IPS-18a (cell line): ENCODE results near the gene SMKR1.
"Not testable (repeated sequence)": the region's sequence is repeated elsewhere in the genome, so short reads cannot be mapped to it uniquely, and the experiment has no call there.

Experiments
- H3K27ac ChIP-seq: one replicate; pipeline ENCODE4 v1.5.1; 2013; ENCODE audit warnings: low read length
- H3K27me3 ChIP-seq: one replicate; pipeline ENCODE4 v1.6.1; 2013; ENCODE audit warnings: mild to moderate bottlenecking, low read length; ENCODE audit not compliant: control insufficient read depth, insufficient read depth
- H3K36me3 ChIP-seq: one replicate; pipeline ENCODE4 v1.6.1; 2013; ENCODE audit warnings: low read depth, low read length; ENCODE audit not compliant: control insufficient read depth
- H3K4me1 ChIP-seq: one replicate; pipeline ENCODE4 v1.6.1; 2013; ENCODE audit warnings: low read depth, low read length; ENCODE audit not compliant: control insufficient read depth
- H3K4me3 ChIP-seq: one replicate; pipeline ENCODE4 v1.5.1; 2013; ENCODE audit warnings: low read length
- H3K9ac ChIP-seq: one replicate; pipeline ENCODE4 v1.6.1; 2013; ENCODE audit warnings: mild to moderate bottlenecking, low read length, moderate library complexity
- H3K9me3 ChIP-seq: one replicate; pipeline ENCODE4 v1.6.1; 2013; ENCODE audit warnings: low read depth, low read length; ENCODE audit not compliant: control insufficient read depth

SMKR1 gene

GRCh38 chr7:129530795-129531391, 28.6 kb downstream of the SMKR1 start:
- H3K36me3 ChIP-seq = no peaks in the 10 kb centered on the region
- H3K27ac ChIP-seq = no peak overlapping the region
- H3K4me3 ChIP-seq = no peak overlapping the region
- H3K9ac ChIP-seq = no peak overlapping the region
- no peaks in the 10 kb centered on the region for H3K27me3 ChIP-seq
- no peaks in the 10 kb centered on the region for H3K9me3 ChIP-seq
- peaks cover 4% of the 10 kb centered on the region for H3K4me1 ChIP-seq

GRCh38 chr7:129531721-129532120, 29.4 kb downstream of the SMKR1 start:
- no peaks in the 10 kb centered on the region for H3K27me3 ChIP-seq
- H3K4me1 ChIP-seq = peaks cover 4% of the 10 kb centered on the region
- no peaks in the 10 kb centered on the region for H3K9me3 ChIP-seq
- H3K9ac ChIP-seq = no peak overlapping the region
- H3K36me3 ChIP-seq = no peaks in the 10 kb centered on the region
- H3K4me3 ChIP-seq = no peak overlapping the region
- H3K27ac ChIP-seq = no peak overlapping the region

GRCh38 chr7:129532375-129532774, 30.0 kb downstream of the SMKR1 start:
- no peaks in the 10 kb centered on the region for H3K9me3 ChIP-seq
- H3K27me3 ChIP-seq = no peaks in the 10 kb centered on the region
- H3K27ac ChIP-seq = no peak overlapping the region
- no peak overlapping the region for H3K4me3 ChIP-seq
- H3K4me1 ChIP-seq = peaks cover 4% of the 10 kb centered on the region
- H3K36me3 ChIP-seq = no peaks in the 10 kb centered on the region
- H3K9ac ChIP-seq = no peak overlapping the region

GRCh38 chr7:129534558-129535274, 32.4 kb downstream of the SMKR1 start:
- not testable (repeated sequence) for H3K4me1 ChIP-seq, H3K9ac ChIP-seq, H3K36me3 ChIP-seq, H3K27ac ChIP-seq, H3K27me3 ChIP-seq, H3K4me3 ChIP-seq, H3K9me3 ChIP-seq

GRCh38 chr7:129535896-129536295, 33.6 kb downstream of the SMKR1 start:
- Histone ChIP-seq H3K36me3 (no peaks in the 10 kb centered on the region), H3K27me3 (no peaks in the 10 kb centered on the region), H3K9ac (no peak overlapping the region), H3K27ac (no peak overlapping the region), H3K4me1 (peaks cover 4% of the 10 kb centered on the region), H3K9me3 (no peaks in the 10 kb centered on the region), H3K4me3 (no peak overlapping the region)

- no peaks in the 10 kb centered on the region for H3K9me3 ChIP-seq
- no peaks in the 10 kb centered on the region for H3K36me3 ChIP-seq
- no peaks in the 10 kb centered on the region for H3K27me3 ChIP-seq
- H3K4me3 ChIP-seq = no peak overlapping the region
- H3K27ac ChIP-seq = no peak overlapping the region
- peaks cover 4% of the 10 kb centered on the region for H3K4me1 ChIP-seq
- no peak overlapping the region for H3K9ac ChIP-seq
These were observed 34.0 kb downstream of the SMKR1 start for GRCh38 chr7:129536323-129536722.

GRCh38 chr7:129538790-129539189, 36.5 kb downstream of the SMKR1 start:
- H3K9me3 ChIP-seq = no peaks in the 10 kb centered on the region
- no peaks in the 10 kb centered on the region for H3K36me3 ChIP-seq
- no peaks in the 10 kb centered on the region for H3K27me3 ChIP-seq
- no peak overlapping the region for H3K27ac ChIP-seq
- no peak overlapping the region for H3K4me3 ChIP-seq
- H3K9ac ChIP-seq = no peak overlapping the region
- peaks cover under 1% of the 10 kb centered on the region for H3K4me1 ChIP-seq

- H3K27ac ChIP-seq = no peak overlapping the region
- H3K9me3 ChIP-seq = no peaks in the 10 kb centered on the region
- no peaks in the 10 kb centered on the region for H3K4me1 ChIP-seq
- H3K36me3 ChIP-seq = no peaks in the 10 kb centered on the region
- H3K4me3 ChIP-seq = no peak overlapping the region
- no peaks in the 10 kb centered on the region for H3K27me3 ChIP-seq
- no peak overlapping the region for H3K9ac ChIP-seq
These were observed 38.0 kb downstream of the SMKR1 start for GRCh38 chr7:129540340-129540739.

- H3K27ac ChIP-seq = no peak overlapping the region
These were observed 42.4 kb downstream of the SMKR1 start for GRCh38 chr7:129544700-129545099.

GRCh38 chr7:129550693-129551360, 48.5 kb downstream of the SMKR1 start:
- no peaks in the 10 kb centered on the region for H3K9me3 ChIP-seq
- H3K4me1 ChIP-seq = no peaks in the 10 kb centered on the region
- no peak overlapping the region for H3K27ac ChIP-seq

More at GRCh38 chr7:129544700-129545099, 42.4 kb downstream of the SMKR1 start:
- no peak overlapping the region for H3K9ac ChIP-seq
- H3K4me3 ChIP-seq = no peak overlapping the region
- H3K36me3 ChIP-seq = no peaks in the 10 kb centered on the region
- no peaks in the 10 kb centered on the region for H3K27me3 ChIP-seq
- H3K4me1 ChIP-seq = no peaks in the 10 kb centered on the region
- no peaks in the 10 kb centered on the region for H3K9me3 ChIP-seq

GRCh38 chr7:129553899-129554461, 51.6 kb downstream of the SMKR1 start:
- no peak overlapping the region for H3K9ac ChIP-seq
- H3K4me3 ChIP-seq = no peak overlapping the region
- no peaks in the 10 kb centered on the region for H3K9me3 ChIP-seq
- no peak overlapping the region for H3K27ac ChIP-seq
- H3K4me1 ChIP-seq = peaks cover 4% of the 10 kb centered on the region
- H3K27me3 ChIP-seq = no peaks in the 10 kb centered on the region
- no peaks in the 10 kb centered on the region for H3K36me3 ChIP-seq

More at GRCh38 chr7:129550693-129551360, 48.5 kb downstream of the SMKR1 start:
- Histone ChIP-seq H3K9ac (no peak overlapping the region), H3K27me3 (no peaks in the 10 kb centered on the region), H3K36me3 (no peaks in the 10 kb centered on the region), H3K4me3 (no peak overlapping the region)
